ENCODE results near the gene SLC1A4.
A peak's percentile ranks its signal among the peaks of the same experiment; 100 is the strongest.

SLC1A4 gene

GRCh38 chr2:64982311-64982857, 6.8 kb upstream of the SLC1A4 start:
- no peak for TF ChIP-seq CTCF (IDR thresholded peaks at IDR 0.05)

GRCh38 chr2:64982932-64983331, 6.3 kb upstream of the SLC1A4 start:
- no peak for TF ChIP-seq CTCF (IDR thresholded peaks at IDR 0.05)

- no peak for TF ChIP-seq CTCF (IDR thresholded peaks at IDR 0.05)
Measured at GRCh38 chr2:64985447-64985846, 3.8 kb upstream of the SLC1A4 start.

GRCh38 chr2:64987001-64987955, 1.9 kb upstream of the SLC1A4 start:
- no peak for TF ChIP-seq CTCF (IDR thresholded peaks at IDR 0.05)

GRCh38 chr2:64987956-64988419, 1.2 kb upstream of the SLC1A4 start:
- TF ChIP-seq CTCF (IDR thresholded peaks at IDR 0.05): no peak

GRCh38 chr2:64988420-64989125, 626 bp upstream of the SLC1A4 start:
- TF ChIP-seq CTCF (IDR thresholded peaks at IDR 0.05): peak; percentile 21; the same call in 1 of the 2 replicates

GRCh38 chr2:64989982-64990614, 899 bp downstream of the SLC1A4 start:
- TF ChIP-seq CTCF (IDR thresholded peaks at IDR 0.05): no peak
